ENCODE results near the gene ADGRV1. TPM values are rescaled to one million over a fixed set of nuclear protein-coding genes. Genes with fewer than 3 reads are reported as not detected.
A peak's percentile ranks its signal among the peaks of the same experiment; 100 is the strongest.

Gene ADGRV1
- polyA plus RNA-seq, 3 donors: 0.18 to 0.33 TPM; not detected in 1

DNA sequence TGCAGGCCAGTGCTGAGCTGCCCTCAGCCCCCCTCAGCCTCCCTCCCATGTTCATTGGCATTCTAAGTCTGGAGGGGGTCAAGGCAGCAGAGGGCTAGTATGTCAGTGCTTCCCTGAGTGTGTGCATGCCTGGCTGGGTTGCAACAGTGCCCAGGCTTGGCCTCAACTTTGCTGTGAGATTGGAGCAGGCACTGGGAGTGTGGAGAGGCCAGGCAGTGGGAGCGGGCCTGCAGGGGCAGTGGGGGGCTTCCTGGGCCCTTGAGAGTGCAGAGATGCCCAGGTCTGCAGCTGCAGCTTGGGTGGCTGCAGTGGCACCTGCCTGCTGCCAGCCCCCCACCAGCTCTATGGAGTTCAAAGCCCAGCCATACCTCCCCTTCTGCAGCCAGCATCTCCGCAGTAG is 585.2 kb downstream of the ADGRV1 start:
- Histone ChIP-seq H3K4me1 (ENCODE audit: control insufficient read depth in 1 of 2, insufficient read depth in 2 of 2, low read length in 2 of 2) (peaks cover 56 to 72% of the 10 kb centered on the region in 2 donors), H3K4me2 (replicated peaks; ENCODE audit: extremely low read depth, low read length, poor library complexity, severe bottlenecking) (no peak overlapping the region), H3K79me2 (ENCODE audit: insufficient read depth, low read length) (no peaks in the 10 kb centered on the region), H3K9ac (ENCODE audit: insufficient read depth, low read length, poor library complexity, severe bottlenecking) (no peak overlapping the region), H3K27ac (ENCODE audit: low read depth in 1 of 2, low read length in 2 of 2) (no peak overlapping the region), H3K4me3 (replicated peaks in 1 of 3; ENCODE audit: low read depth in 2 of 3, low read length in 3 of 3) (no peak overlapping the region), H3K27me3 (ENCODE audit: control insufficient read depth in 2 of 2, insufficient read depth in 2 of 2, low read length in 2 of 2) (no peaks in the 10 kb centered on the region), H3K36me3 (replicated peaks in 1 of 2; ENCODE audit: control insufficient read depth in 1 of 2, insufficient read depth in 2 of 2, low read length in 2 of 2) (no peaks in the 10 kb centered on the region), H4K20me1 (ENCODE audit: insufficient read depth, low read length) (no peaks in the 10 kb centered on the region), H3K9me3 (replicated peaks in 1 of 2; ENCODE audit: control insufficient read depth in 1 of 2, insufficient read depth in 1 of 2, low read length in 2 of 2) (peaks cover 10 to 13% of the 10 kb centered on the region in 2 donors), H2AFZ (ENCODE audit: insufficient read depth, low read depth, low read length, poor library complexity, severe bottlenecking) (no peak overlapping the region)
- TF ChIP-seq CTCF (IDR thresholded peaks at IDR 0.05): no peak
- Mint-ChIP-seq H3K9me3 (peaks cover 6 to 19% (median 11%) of the 10 kb centered on the region in 7 donors), H3K36me3 (peaks cover 5 to 8% of the 10 kb centered on the region in 2 donors), H3K27me3 (ENCODE audit: low read depth in 3 of 3) (peaks cover 0 to 2% (median 0%) of the 10 kb centered on the region in 3 donors), H3K4me3 (no peak overlapping the region), H3K4me1 (peaks cover 64% of the 10 kb centered on the region), H3K27ac (no peak overlapping the region)
- no peak for DNase-seq
- intact Hi-C loops (cut with micrococcal nuclease): no loop called here
- WGBS (ENCODE audit: insufficient coverage): 100% methylated on average over 1 of the region's 2 CpGs

DNA sequence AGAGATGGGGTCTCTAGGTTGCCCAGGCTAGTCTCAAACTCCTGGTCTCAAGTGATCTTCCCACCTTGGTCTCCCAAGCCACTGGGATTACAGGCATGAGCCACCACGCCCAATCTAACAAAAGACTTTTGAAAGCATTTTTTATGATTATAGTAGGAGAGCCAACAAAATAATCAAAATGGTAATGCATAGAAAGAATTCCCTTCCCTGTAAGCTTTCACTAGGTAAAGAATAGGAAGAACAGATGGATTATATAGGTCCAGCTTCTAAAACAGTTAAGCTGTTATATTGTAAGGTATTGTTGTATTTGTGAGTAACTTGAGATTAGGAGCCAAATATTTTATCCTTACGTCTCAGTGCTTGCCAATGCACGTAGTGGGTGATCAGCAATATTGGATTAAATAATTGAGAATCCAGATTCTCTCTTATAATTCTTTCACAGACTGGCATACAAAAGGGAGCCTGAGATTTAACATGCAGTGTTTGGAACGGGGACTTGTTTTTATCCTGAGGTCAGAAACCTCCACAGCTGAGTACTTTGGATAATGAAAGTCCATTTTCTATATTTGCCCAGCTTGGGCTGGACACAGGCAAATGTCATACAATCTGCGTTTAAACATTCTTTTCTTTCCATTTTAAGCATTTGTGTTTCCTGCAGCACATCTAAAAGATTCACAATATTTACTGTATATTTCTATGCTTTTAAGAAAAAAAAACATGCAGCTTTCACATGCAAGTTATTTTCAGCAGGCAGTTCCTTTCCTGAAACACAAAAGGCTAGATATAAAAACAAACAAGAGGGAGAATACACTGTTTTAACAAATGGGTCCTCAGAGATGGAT is 586.1 kb downstream of the ADGRV1 start:
- Mint-ChIP-seq H3K27ac (no peak overlapping the region), H3K36me3 (peaks cover 5 to 8% of the 10 kb centered on the region in 2 donors), H3K4me1 (peaks cover 63% of the 10 kb centered on the region), H3K4me3 (no peak overlapping the region), H3K9me3 (peaks cover 9 to 22% (median 15%) of the 10 kb centered on the region in 7 donors), H3K27me3 (ENCODE audit: low read depth in 3 of 3) (peaks cover 0 to 2% (median 1%) of the 10 kb centered on the region in 3 donors)
- Histone ChIP-seq H3K4me2 (replicated peaks; ENCODE audit: extremely low read depth, low read length, poor library complexity, severe bottlenecking) (no peak overlapping the region), H4K20me1 (ENCODE audit: insufficient read depth, low read length) (no peaks in the 10 kb centered on the region), H3K36me3 (replicated peaks in 1 of 2; ENCODE audit: control insufficient read depth in 1 of 2, insufficient read depth in 2 of 2, low read length in 2 of 2) (no peaks in the 10 kb centered on the region), H3K9me3 (replicated peaks in 1 of 2; ENCODE audit: control insufficient read depth in 1 of 2, insufficient read depth in 1 of 2, low read length in 2 of 2) (peaks cover 10 to 13% of the 10 kb centered on the region in 2 donors), H3K4me1 (ENCODE audit: control insufficient read depth in 1 of 2, insufficient read depth in 2 of 2, low read length in 2 of 2) (peaks cover 54 to 68% of the 10 kb centered on the region in 2 donors), H3K27ac (ENCODE audit: low read depth in 1 of 2, low read length in 2 of 2) (no peak overlapping the region), H3K4me3 (replicated peaks in 1 of 3; ENCODE audit: low read depth in 2 of 3, low read length in 3 of 3) (no peak overlapping the region), H3K79me2 (ENCODE audit: insufficient read depth, low read length) (no peaks in the 10 kb centered on the region), H3K27me3 (ENCODE audit: control insufficient read depth in 2 of 2, insufficient read depth in 2 of 2, low read length in 2 of 2) (no peaks in the 10 kb centered on the region), H3K9ac (ENCODE audit: insufficient read depth, low read length, poor library complexity, severe bottlenecking) (no peak overlapping the region), H2AFZ (ENCODE audit: insufficient read depth, low read depth, low read length, poor library complexity, severe bottlenecking) (peak overlapping the region; percentile 41)
- WGBS (ENCODE audit: insufficient coverage): no CpG with 5 or more reads among the region's 5 CpGs
- no peak for TF ChIP-seq CTCF (IDR thresholded peaks at IDR 0.05)
- DNase-seq: no peak
- intact Hi-C loops (cut with micrococcal nuclease): no loop called here

All from CD14-positive monocyte (primary cell).